ENCODE measurements around the gene MYO5B. TPM values are rescaled to one million over a fixed set of nuclear protein-coding genes. Genes with fewer than 3 reads are reported as not detected.

The MYO5B gene
- total RNA-seq, 1 donor from 2014 or later, result 0.52 TPM

DNA sequence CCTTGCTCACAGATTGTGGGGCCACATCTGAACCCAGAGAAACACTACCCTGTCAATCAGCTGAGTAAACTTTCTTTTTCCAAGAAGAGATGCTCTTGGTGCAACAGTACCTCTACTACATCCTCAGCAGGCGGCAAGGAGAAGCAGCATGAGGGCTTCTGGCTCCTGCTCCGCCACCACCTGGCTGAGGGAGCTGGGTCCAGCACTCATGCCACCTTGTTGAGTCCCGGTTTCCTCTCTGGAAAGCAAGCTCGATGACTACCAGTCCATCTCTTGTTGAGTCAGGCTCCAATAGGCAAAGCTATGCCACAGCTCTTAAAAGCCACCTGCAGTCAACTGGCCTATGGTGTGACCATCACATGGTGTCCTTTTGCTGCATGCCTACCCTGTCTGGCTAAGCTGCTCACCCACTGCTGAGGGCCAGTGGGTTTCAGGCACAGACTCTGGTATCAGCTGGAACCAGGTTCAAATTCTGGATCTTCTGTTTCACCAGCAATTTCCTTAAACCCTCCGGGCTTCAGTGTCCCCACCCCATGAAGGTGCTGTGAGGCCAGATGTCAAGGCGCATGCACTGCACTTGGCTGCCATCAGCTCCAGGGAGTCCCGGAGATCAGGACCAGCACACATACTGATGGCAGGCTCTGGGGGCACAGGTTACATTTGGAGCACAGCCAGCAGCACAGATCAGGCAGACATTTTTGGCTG is 339.1 kb downstream of the MYO5B start:
- Histone ChIP-seq H3K27me3 (ENCODE audit: control insufficient read depth in 3 of 3, insufficient read depth in 3 of 3, low read length in 3 of 3) (peaks cover 0 to 1% (median 0%) of the 10 kb centered on the region in 3 donors), H3K27ac (ENCODE audit: low read depth, low read length) (no peak overlapping the region), H3K4me3 (ENCODE audit: low read length in 3 of 3) (no peak overlapping the region), H3K36me3 (ENCODE audit: control insufficient read depth in 3 of 3, insufficient read depth in 3 of 3, low read length in 3 of 3) (no peaks in the 10 kb centered on the region), H3K9me3 (ENCODE audit: control insufficient read depth in 3 of 3, low read length in 3 of 3) (no peaks in the 10 kb centered on the region), H3K4me1 (ENCODE audit: control insufficient read depth in 3 of 3, insufficient read depth in 3 of 3, low read length in 3 of 3) (no peaks in the 10 kb centered on the region), H3K9ac (ENCODE audit: low read depth in 1 of 3, low read length in 3 of 3) (no peak overlapping the region)

GRCh38 chr18:49854681-49855080 is 340.3 kb downstream of the MYO5B start:
- Histone ChIP-seq H3K27me3 (ENCODE audit: control insufficient read depth in 3 of 3, insufficient read depth in 3 of 3, low read length in 3 of 3) (peaks cover 0 to 11% (median 4%) of the 10 kb centered on the region in 3 donors), H3K9me3 (ENCODE audit: control insufficient read depth in 3 of 3, low read length in 3 of 3) (no peaks in the 10 kb centered on the region), H3K4me3 (ENCODE audit: low read length in 3 of 3) (no peak overlapping the region), H3K36me3 (ENCODE audit: control insufficient read depth in 3 of 3, insufficient read depth in 3 of 3, low read length in 3 of 3) (no peaks in the 10 kb centered on the region), H3K4me1 (ENCODE audit: control insufficient read depth in 3 of 3, insufficient read depth in 3 of 3, low read length in 3 of 3) (peaks cover 0 to 3% (median 2%) of the 10 kb centered on the region in 3 donors), H3K9ac (ENCODE audit: low read depth in 1 of 3, low read length in 3 of 3) (no peak overlapping the region), H3K27ac (ENCODE audit: low read depth, low read length) (no peak overlapping the region)

DNA sequence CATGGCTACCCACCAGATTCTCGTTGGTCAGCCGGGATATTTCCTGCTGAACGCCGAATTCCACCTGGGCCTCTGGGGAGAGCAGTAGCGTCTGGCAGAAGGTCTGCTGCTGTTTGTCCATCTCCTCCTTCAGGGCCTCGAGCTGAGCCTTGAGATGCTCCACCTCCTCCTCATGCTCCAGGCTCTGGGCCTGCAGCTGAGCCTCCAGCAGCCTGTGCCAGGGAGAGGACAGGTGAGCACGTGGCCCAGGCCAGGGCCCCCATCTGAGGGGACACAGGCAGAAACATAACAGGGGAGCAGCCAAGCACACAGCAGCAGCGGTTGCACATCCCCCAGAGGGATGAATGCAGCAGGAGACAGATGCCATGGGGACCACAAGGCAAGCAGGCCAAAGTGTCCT is 341.5 kb downstream of the MYO5B start:
- H3K9ac ChIP-seq (ENCODE audit: low read depth in 1 of 3, low read length in 3 of 3), result no peak overlapping the region
- H3K27ac ChIP-seq (ENCODE audit: low read depth, low read length), result no peak overlapping the region
- H3K36me3 ChIP-seq (ENCODE audit: control insufficient read depth in 3 of 3, insufficient read depth in 3 of 3, low read length in 3 of 3), result no peaks in the 10 kb centered on the region
- no peak overlapping the region for H3K4me3 ChIP-seq (ENCODE audit: low read length in 3 of 3)
- no peaks in the 10 kb centered on the region for H3K9me3 ChIP-seq (ENCODE audit: control insufficient read depth in 3 of 3, low read length in 3 of 3)
- H3K27me3 ChIP-seq (ENCODE audit: control insufficient read depth in 3 of 3, insufficient read depth in 3 of 3, low read length in 3 of 3), result peaks cover 0 to 24% (median 16%) of the 10 kb centered on the region in 3 donors
- H3K4me1 ChIP-seq (ENCODE audit: control insufficient read depth in 3 of 3, insufficient read depth in 3 of 3, low read length in 3 of 3), result peaks cover 0 to 10% (median 4%) of the 10 kb centered on the region in 3 donors

- Histone ChIP-seq H3K36me3 (ENCODE audit: control insufficient read depth in 3 of 3, insufficient read depth in 3 of 3, low read length in 3 of 3) (no peaks in the 10 kb centered on the region), H3K27ac (ENCODE audit: low read depth, low read length) (no peak overlapping the region), H3K4me3 (ENCODE audit: low read length in 3 of 3) (no peak overlapping the region), H3K27me3 (ENCODE audit: control insufficient read depth in 3 of 3, insufficient read depth in 3 of 3, low read length in 3 of 3) (peaks cover under 1 to 28% (median 20%) of the 10 kb centered on the region in 3 donors), H3K4me1 (ENCODE audit: control insufficient read depth in 3 of 3, insufficient read depth in 3 of 3, low read length in 3 of 3) (peaks cover 0 to 10% (median 4%) of the 10 kb centered on the region in 3 donors), H3K9me3 (ENCODE audit: control insufficient read depth in 3 of 3, low read length in 3 of 3) (no peaks in the 10 kb centered on the region), H3K9ac (ENCODE audit: low read depth in 1 of 3, low read length in 3 of 3) (no peak overlapping the region)
Observed at GRCh38 chr18:49853011-49853410, 341.9 kb downstream of the MYO5B start.

DNA sequence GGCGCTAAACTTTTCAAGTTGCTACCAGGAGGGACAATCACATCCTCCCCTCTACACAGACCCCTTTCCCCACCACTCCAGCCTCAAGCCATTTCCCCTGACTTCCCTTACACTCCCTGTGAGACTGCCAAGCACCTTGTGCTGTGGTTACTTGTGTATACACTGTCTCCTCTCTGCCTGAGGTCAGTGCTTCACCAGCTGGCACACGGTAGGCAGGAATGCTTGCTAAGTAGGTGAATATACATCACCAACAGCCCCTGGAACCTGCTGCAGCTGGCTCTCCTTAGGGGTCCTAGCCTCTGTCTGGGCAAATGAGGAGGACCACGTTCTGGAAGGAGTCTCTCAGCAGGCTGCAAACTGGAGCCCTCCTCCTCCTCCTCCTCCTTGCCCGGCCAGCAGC is 343.3 kb downstream of the MYO5B start:
- Histone ChIP-seq H3K4me1 (ENCODE audit: control insufficient read depth in 3 of 3, insufficient read depth in 3 of 3, low read length in 3 of 3) (peaks cover 0 to 10% (median 4%) of the 10 kb centered on the region in 3 donors), H3K9ac (ENCODE audit: low read depth in 1 of 3, low read length in 3 of 3) (no peak overlapping the region), H3K9me3 (ENCODE audit: control insufficient read depth in 3 of 3, low read length in 3 of 3) (no peaks in the 10 kb centered on the region), H3K4me3 (ENCODE audit: low read length in 3 of 3) (no peak overlapping the region), H3K27ac (ENCODE audit: low read depth, low read length) (no peak overlapping the region), H3K36me3 (ENCODE audit: control insufficient read depth in 3 of 3, insufficient read depth in 3 of 3, low read length in 3 of 3) (no peaks in the 10 kb centered on the region), H3K27me3 (ENCODE audit: control insufficient read depth in 3 of 3, insufficient read depth in 3 of 3, low read length in 3 of 3) (peaks cover 8 to 41% (median 28%) of the 10 kb centered on the region in 3 donors)

- Histone ChIP-seq H3K36me3 (ENCODE audit: control insufficient read depth in 3 of 3, insufficient read depth in 3 of 3, low read length in 3 of 3) (no peaks in the 10 kb centered on the region), H3K9ac (ENCODE audit: low read depth in 1 of 3, low read length in 3 of 3) (no peak overlapping the region), H3K27me3 (ENCODE audit: control insufficient read depth in 3 of 3, insufficient read depth in 3 of 3, low read length in 3 of 3) (peaks cover 8 to 50% (median 34%) of the 10 kb centered on the region in 3 donors), H3K9me3 (ENCODE audit: control insufficient read depth in 3 of 3, low read length in 3 of 3) (no peaks in the 10 kb centered on the region), H3K27ac (ENCODE audit: low read depth, low read length) (no peak overlapping the region), H3K4me3 (ENCODE audit: low read length in 3 of 3) (no peak overlapping the region), H3K4me1 (ENCODE audit: control insufficient read depth in 3 of 3, insufficient read depth in 3 of 3, low read length in 3 of 3) (peaks cover 0 to 10% (median 6%) of the 10 kb centered on the region in 3 donors)
Observed at GRCh38 chr18:49850636-49851035, 344.3 kb downstream of the MYO5B start.

DNA sequence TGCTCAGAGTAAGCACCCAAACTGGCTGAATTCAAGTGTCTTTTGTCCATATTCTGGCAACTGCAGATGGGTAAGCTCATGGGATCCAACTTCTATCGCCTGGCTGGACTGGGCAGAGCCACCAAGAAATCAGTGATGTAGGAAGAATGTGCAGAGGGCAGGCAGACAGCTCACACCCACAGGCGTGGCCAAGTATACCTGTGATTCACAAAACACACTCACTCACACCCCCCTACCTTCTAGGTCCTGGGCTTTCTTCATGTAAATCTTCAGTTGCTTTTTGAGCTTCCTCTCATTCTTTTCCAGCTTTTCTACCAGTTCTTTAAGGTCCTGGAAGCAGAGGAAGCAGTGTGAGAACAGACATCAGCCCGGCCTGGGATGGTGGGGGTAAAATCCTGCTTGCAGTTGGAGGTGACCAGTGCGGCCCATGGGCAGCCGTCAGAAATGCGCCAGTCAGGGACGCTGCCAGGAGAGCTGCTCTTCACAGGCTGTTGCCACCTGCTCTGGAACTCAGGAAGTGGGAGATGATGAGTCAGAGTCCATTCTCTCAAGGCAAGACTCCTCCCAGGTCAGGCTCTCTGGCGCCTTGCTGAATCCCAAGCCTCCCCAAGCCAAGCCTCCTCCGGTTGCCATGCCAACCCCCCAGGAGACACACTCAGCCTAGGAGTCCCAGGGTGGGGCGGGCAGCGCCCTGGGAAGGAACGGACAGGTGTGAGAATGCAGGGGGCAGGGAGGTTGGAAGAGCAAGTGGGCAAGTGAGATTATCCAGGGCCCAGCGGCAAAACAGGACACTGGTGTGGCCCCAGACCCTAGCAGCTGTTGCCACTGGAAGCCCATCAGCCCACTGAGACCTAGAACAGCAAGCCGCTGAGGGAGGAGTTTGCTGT is 345.4 kb downstream of the MYO5B start:
- Histone ChIP-seq H3K9ac (ENCODE audit: low read depth in 1 of 3, low read length in 3 of 3) (no peak overlapping the region), H3K4me3 (ENCODE audit: low read length in 3 of 3) (no peak overlapping the region), H3K27me3 (ENCODE audit: control insufficient read depth in 3 of 3, insufficient read depth in 3 of 3, low read length in 3 of 3) (peaks cover 8 to 54% (median 34%) of the 10 kb centered on the region in 3 donors), H3K36me3 (ENCODE audit: control insufficient read depth in 3 of 3, insufficient read depth in 3 of 3, low read length in 3 of 3) (no peaks in the 10 kb centered on the region), H3K9me3 (ENCODE audit: control insufficient read depth in 3 of 3, low read length in 3 of 3) (no peaks in the 10 kb centered on the region), H3K4me1 (ENCODE audit: control insufficient read depth in 3 of 3, insufficient read depth in 3 of 3, low read length in 3 of 3) (peaks cover 0 to 10% (median 6%) of the 10 kb centered on the region in 3 donors), H3K27ac (ENCODE audit: low read depth, low read length) (no peak overlapping the region)

GRCh38 chr18:49848115-49848514 is 346.8 kb downstream of the MYO5B start:
- no peaks in the 10 kb centered on the region for H3K36me3 ChIP-seq (ENCODE audit: control insufficient read depth in 3 of 3, insufficient read depth in 3 of 3, low read length in 3 of 3)
- no peak overlapping the region for H3K4me3 ChIP-seq (ENCODE audit: low read length in 3 of 3)
- no peak overlapping the region for H3K27ac ChIP-seq (ENCODE audit: low read depth, low read length)
- peaks cover 8 to 23% (median 16%) of the 10 kb centered on the region in 3 donors for H3K4me1 ChIP-seq (ENCODE audit: control insufficient read depth in 3 of 3, insufficient read depth in 3 of 3, low read length in 3 of 3)
- H3K9ac ChIP-seq (ENCODE audit: low read depth in 1 of 3, low read length in 3 of 3), result no peak overlapping the region
- H3K27me3 ChIP-seq (ENCODE audit: control insufficient read depth in 3 of 3, insufficient read depth in 3 of 3, low read length in 3 of 3), result peaks cover 8 to 57% (median 34%) of the 10 kb centered on the region in 3 donors
- H3K9me3 ChIP-seq (ENCODE audit: control insufficient read depth in 3 of 3, low read length in 3 of 3), result no peaks in the 10 kb centered on the region

- Histone ChIP-seq H3K9ac (ENCODE audit: low read depth in 1 of 3, low read length in 3 of 3) (no peak overlapping the region), H3K4me1 (ENCODE audit: control insufficient read depth in 3 of 3, insufficient read depth in 3 of 3, low read length in 3 of 3) (peaks cover 8 to 29% (median 18%) of the 10 kb centered on the region in 3 donors), H3K36me3 (ENCODE audit: control insufficient read depth in 3 of 3, insufficient read depth in 3 of 3, low read length in 3 of 3) (no peaks in the 10 kb centered on the region), H3K4me3 (ENCODE audit: low read length in 3 of 3) (no peak overlapping the region), H3K9me3 (ENCODE audit: control insufficient read depth in 3 of 3, low read length in 3 of 3) (no peaks in the 10 kb centered on the region), H3K27me3 (ENCODE audit: control insufficient read depth in 3 of 3, insufficient read depth in 3 of 3, low read length in 3 of 3) (peaks cover 8 to 63% (median 34%) of the 10 kb centered on the region in 3 donors), H3K27ac (ENCODE audit: low read depth, low read length) (no peak overlapping the region)
Observed at GRCh38 chr18:49847524-49847923, 347.4 kb downstream of the MYO5B start.

Measured in skeletal muscle tissue (tissue), 4 donors.